ENCODE measurements around the gene BMI1. TPM values are rescaled to one million over a fixed set of nuclear protein-coding genes. Genes with fewer than 3 reads are reported as not detected.

Gene BMI1
- total RNA-seq, 1 donor from 2014 or later: 48.5 TPM

DNA sequence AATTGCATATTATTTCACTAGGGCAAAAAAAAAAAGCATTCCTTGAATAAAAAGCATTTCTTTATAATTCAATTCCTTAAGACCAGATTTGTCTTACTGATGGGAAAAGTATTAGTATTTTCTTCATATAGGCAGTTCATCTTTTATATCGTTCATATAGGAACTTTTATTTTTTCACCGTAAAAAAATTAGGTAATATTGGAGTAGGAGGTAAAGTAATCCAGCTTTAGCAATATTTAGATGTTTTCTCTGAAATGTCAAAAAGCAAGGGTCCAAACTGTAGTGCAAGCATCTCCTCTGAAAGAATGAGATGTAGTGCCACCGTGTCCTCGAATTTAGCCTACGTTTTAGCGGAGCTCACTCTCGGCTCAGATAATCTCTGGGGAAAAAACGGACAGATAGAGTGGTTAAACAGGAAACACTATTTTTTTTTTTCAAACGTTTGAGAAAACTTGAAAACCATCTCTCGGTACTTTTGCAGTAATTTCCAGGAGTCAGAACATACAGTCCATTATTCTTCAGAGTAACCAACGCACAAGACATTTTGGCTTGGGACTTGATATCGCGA is 18.9 kb downstream of the BMI1 start:
- Mint-ChIP-seq H3K9me3 (ENCODE audit: unreplicated experiment) (no peaks in the 10 kb centered on the region), H3K36me3 (ENCODE audit: unreplicated experiment) (peaks cover 2% of the 10 kb centered on the region), H3K4me3 (ENCODE audit: unreplicated experiment) (peak overlapping the region; percentile 86), H3K27me3 (ENCODE audit: unreplicated experiment) (peaks cover 81% of the 10 kb centered on the region), H3K4me1 (ENCODE audit: unreplicated experiment) (peaks cover 19% of the 10 kb centered on the region), H3K27ac (ENCODE audit: unreplicated experiment) (peak overlapping the region; percentile 90)
- no peak for DNase-seq (ENCODE audit: extremely low spot score, unreplicated experiment)
- TF ChIP-seq CTCF (IDR thresholded peaks at IDR 0.05): no peak

GRCh38 chr10:22340329-22341189 is 19.7 kb downstream of the BMI1 start:
- Mint-ChIP-seq H3K27me3 (ENCODE audit: unreplicated experiment) (peaks cover 77% of the 10 kb centered on the region), H3K27ac (ENCODE audit: unreplicated experiment) (peak overlapping the region; percentile 90), H3K36me3 (ENCODE audit: unreplicated experiment) (peaks cover 2% of the 10 kb centered on the region), H3K4me3 (ENCODE audit: unreplicated experiment) (peak overlapping the region; percentile 86), H3K9me3 (ENCODE audit: unreplicated experiment) (no peaks in the 10 kb centered on the region), H3K4me1 (ENCODE audit: unreplicated experiment) (peaks cover 13% of the 10 kb centered on the region)
- DNase-seq (ENCODE audit: extremely low spot score, unreplicated experiment): peak; percentile 92
- TF ChIP-seq CTCF (IDR thresholded peaks at IDR 0.05): no peak

DNA sequence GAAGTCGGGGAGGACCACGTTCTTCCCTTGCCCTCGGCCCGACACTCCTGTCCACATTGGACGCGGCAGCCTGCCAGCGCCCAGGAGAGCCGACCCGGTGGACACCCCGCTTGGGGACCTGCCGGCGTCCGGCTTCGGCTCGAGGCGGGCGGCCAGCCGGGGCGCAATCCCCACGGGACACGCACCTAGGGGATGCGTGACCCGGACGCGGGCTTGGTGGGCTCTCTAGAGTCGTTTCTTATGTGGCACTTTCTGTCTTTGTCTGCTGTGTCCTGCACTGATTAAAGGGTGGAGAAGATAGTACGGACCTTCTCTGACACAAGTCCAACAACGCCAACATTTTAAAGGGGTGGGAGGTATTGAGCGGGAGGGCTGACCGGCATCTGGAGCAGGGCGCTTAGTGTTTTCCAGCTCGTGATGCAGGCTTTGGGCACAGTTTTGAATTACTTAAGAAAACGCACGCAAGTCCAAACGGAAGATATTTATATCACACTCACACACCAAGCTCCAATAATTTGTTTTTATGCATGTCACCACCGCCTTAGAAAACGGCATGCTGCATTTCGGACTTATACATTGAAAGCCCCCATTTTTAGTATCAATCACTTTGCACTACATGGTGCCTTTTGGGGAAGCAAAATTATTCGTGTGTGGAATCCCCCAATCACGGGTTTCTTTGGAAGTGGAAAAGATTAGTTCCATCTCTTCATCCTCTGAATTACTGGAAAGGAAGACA is 20.5 kb downstream of the BMI1 start:
- no peak for TF ChIP-seq CTCF (IDR thresholded peaks at IDR 0.05)
- Mint-ChIP-seq H3K9me3 (ENCODE audit: unreplicated experiment) (no peaks in the 10 kb centered on the region), H3K27ac (ENCODE audit: unreplicated experiment) (peak overlapping the region; percentile 71), H3K27me3 (ENCODE audit: unreplicated experiment) (peaks cover 80% of the 10 kb centered on the region), H3K4me1 (ENCODE audit: unreplicated experiment) (peaks cover 12% of the 10 kb centered on the region), H3K4me3 (ENCODE audit: unreplicated experiment) (peak overlapping the region; percentile 75), H3K36me3 (ENCODE audit: unreplicated experiment) (peaks cover 3% of the 10 kb centered on the region)
- DNase-seq (ENCODE audit: extremely low spot score, unreplicated experiment): no peak

- H3K36me3 Mint-ChIP-seq (ENCODE audit: unreplicated experiment): peaks cover 3% of the 10 kb centered on the region
- TF ChIP-seq CTCF (IDR thresholded peaks at IDR 0.05): no peak
- H3K4me1 Mint-ChIP-seq (ENCODE audit: unreplicated experiment): peaks cover 9% of the 10 kb centered on the region
- H3K27ac Mint-ChIP-seq (ENCODE audit: unreplicated experiment): no peak overlapping the region
- H3K27me3 Mint-ChIP-seq (ENCODE audit: unreplicated experiment): peaks cover 81% of the 10 kb centered on the region
- H3K4me3 Mint-ChIP-seq (ENCODE audit: unreplicated experiment): peak overlapping the region; percentile 17
- no peak for DNase-seq (ENCODE audit: extremely low spot score, unreplicated experiment)
- no peaks in the 10 kb centered on the region for H3K9me3 Mint-ChIP-seq (ENCODE audit: unreplicated experiment)
Measured at GRCh38 chr10:22341926-22342196, 21.0 kb downstream of the BMI1 start.

DNA sequence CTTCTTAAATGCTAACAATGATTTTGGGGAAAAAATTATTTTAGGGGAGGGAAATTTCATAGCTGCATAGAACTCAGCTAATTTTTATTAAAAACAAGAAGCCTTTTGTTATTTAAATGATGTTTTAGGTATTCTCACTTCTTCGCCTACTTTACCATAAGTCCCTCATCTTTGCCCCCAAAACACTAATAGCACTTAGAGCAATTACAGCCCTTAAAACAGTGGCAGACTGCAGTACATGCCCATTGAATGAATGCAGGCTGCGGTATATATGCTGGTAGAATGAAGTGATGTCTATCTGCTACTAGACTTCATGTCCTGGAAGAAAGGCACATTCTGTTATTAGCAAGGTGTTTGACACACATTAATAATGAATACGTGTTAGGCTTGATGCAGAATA is 21.5 kb downstream of the BMI1 start:
- TF ChIP-seq CTCF (IDR thresholded peaks at IDR 0.05): no peak
- DNase-seq (ENCODE audit: extremely low spot score, unreplicated experiment): no peak
- H3K4me1 Mint-ChIP-seq (ENCODE audit: unreplicated experiment): peaks cover 6% of the 10 kb centered on the region
- H3K9me3 Mint-ChIP-seq (ENCODE audit: unreplicated experiment): no peaks in the 10 kb centered on the region
- peaks cover 80% of the 10 kb centered on the region for H3K27me3 Mint-ChIP-seq (ENCODE audit: unreplicated experiment)
- no peak overlapping the region for H3K27ac Mint-ChIP-seq (ENCODE audit: unreplicated experiment)
- H3K4me3 Mint-ChIP-seq (ENCODE audit: unreplicated experiment): no peak overlapping the region
- H3K36me3 Mint-ChIP-seq (ENCODE audit: unreplicated experiment): peaks cover 3% of the 10 kb centered on the region
